Right lobe of liver (tissue), 4 donors: Measurements from ENCODE around the gene SLC13A5.

Experiments used
- POLR2A ChIP-seq: fragments of 450-650 bp; IDR thresholded peaks from one replicate; pipeline ENCODE4 v1.6.1; 2017; ENCODE audit warnings: antibody characterized with exemption, mild to moderate bottlenecking
- TF ChIP-seq, protein P1 (sequence below), 4 donors: fragments of 200-600 bp in 3 of 4; fragments of 450-650 bp in 1 of 4; IDR thresholded peaks; one replicate each; pipeline versions ENCODE4 v1.5.1 to v1.8.0; 2016 to 2022; ENCODE audit warnings: antibody characterized with exemption in 4 of 4, mild to moderate bottlenecking in 2 of 4
- donor health status: DM: no; HTN: no; CAD: no.
- donor health status: DM: no; HTN: no; CAD: no.
- donor health status: DM: no; HTN: yes; CAD: no.

DNA sequence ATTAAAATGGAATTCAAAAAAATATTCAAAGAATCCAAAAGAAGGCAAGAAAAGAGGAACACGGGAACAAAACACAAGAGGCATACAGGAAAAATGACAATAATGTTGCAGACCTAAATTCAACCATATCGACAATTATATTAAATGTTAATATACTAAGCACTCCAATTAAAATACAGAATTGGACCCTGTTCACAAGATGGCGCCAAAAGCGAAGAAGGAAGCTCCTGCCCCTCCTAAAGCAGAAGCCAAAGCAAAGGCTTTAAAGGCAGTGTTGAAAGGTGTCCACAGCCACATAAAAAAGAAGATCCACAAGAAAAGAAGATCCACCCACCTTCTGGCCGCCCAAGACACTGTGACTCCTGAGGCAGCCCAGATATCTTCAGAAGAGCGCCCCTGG is 36.4 kb upstream of the SLC13A5 start:
- TF ChIP-seq POLR2A: no peak
- TF ChIP-seq, protein P1, sequence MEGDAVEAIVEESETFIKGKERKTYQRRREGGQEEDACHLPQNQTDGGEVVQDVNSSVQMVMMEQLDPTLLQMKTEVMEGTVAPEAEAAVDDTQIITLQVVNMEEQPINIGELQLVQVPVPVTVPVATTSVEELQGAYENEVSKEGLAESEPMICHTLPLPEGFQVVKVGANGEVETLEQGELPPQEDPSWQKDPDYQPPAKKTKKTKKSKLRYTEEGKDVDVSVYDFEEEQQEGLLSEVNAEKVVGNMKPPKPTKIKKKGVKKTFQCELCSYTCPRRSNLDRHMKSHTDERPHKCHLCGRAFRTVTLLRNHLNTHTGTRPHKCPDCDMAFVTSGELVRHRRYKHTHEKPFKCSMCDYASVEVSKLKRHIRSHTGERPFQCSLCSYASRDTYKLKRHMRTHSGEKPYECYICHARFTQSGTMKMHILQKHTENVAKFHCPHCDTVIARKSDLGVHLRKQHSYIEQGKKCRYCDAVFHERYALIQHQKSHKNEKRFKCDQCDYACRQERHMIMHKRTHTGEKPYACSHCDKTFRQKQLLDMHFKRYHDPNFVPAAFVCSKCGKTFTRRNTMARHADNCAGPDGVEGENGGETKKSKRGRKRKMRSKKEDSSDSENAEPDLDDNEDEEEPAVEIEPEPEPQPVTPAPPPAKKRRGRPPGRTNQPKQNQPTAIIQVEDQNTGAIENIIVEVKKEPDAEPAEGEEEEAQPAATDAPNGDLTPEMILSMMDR (IDR thresholded peaks at IDR 0.05): no peak
